Tibial nerve (tissue), 4 donors: Measurements from ENCODE around the gene PRUNE2.

Experiments
- EP300 ChIP-seq, 2 donors: sonication (generic); formaldehyde crosslinking; IDR thresholded peaks; one replicate each; pipeline ENCODE4 v1.6.1; 2017; ENCODE audit warnings: antibody characterized with exemption in 2 of 2, mild to moderate bottlenecking in 1 of 2
- POLR2A ChIP-seq, 2 donors: fragments of 450-650 bp; IDR thresholded peaks; one replicate each; pipeline ENCODE4 v1.6.1; 2017; ENCODE audit warnings: antibody characterized with exemption in 2 of 2, mild to moderate bottlenecking in 2 of 2, moderate library complexity in 2 of 2
- TF ChIP-seq, protein P1 (sequence below), 5 experiments: fragments of 200-600 bp in 3 of 5; fragments of 450-650 bp in 2 of 5; sonication (generic) in 3 of 5; IDR thresholded peaks; one replicate each; pipeline ENCODE4 v1.5.1; 2016 to 2019; ENCODE audit warnings: antibody characterized with exemption in 5 of 5, mild to moderate bottlenecking in 3 of 5, moderate library complexity in 2 of 5

DNA sequence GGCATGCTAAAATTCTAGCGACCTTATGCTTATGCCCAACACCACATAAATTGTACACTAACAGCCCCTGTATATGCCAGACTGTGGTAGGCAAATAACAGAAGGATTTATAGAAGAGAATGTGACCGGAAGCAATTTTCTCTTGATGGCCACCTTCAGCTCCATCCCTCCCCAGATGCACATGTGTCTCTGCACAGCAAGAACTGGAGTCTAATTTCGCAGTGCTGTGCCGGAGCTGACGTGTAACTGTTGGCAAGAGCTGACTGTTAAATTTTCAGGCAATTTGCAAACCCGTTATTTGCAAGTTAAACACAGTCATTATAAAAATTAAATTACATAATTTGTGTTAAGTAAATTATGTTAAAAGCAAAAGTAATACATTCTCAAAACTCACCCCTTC, 93.3 kb downstream of the PRUNE2 start:
- TF ChIP-seq, protein P1, sequence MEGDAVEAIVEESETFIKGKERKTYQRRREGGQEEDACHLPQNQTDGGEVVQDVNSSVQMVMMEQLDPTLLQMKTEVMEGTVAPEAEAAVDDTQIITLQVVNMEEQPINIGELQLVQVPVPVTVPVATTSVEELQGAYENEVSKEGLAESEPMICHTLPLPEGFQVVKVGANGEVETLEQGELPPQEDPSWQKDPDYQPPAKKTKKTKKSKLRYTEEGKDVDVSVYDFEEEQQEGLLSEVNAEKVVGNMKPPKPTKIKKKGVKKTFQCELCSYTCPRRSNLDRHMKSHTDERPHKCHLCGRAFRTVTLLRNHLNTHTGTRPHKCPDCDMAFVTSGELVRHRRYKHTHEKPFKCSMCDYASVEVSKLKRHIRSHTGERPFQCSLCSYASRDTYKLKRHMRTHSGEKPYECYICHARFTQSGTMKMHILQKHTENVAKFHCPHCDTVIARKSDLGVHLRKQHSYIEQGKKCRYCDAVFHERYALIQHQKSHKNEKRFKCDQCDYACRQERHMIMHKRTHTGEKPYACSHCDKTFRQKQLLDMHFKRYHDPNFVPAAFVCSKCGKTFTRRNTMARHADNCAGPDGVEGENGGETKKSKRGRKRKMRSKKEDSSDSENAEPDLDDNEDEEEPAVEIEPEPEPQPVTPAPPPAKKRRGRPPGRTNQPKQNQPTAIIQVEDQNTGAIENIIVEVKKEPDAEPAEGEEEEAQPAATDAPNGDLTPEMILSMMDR (IDR thresholded peaks at IDR 0.05): no peak
- TF ChIP-seq POLR2A (IDR thresholded peaks at IDR 0.05) (no peak), EP300 (IDR thresholded peaks at IDR 0.05) (no peak)
